ENCODE measurements around the gene SCYGR2. TPM values are rescaled to one million over a fixed set of nuclear protein-coding genes. Genes with fewer than 3 reads are reported as not detected.

Gene SCYGR2
- total and polyA plus RNA-seq, 2 donors (not counting 3 experiments of a cell fraction or from before 2014, with no cell fraction given), result not detected

DNA sequence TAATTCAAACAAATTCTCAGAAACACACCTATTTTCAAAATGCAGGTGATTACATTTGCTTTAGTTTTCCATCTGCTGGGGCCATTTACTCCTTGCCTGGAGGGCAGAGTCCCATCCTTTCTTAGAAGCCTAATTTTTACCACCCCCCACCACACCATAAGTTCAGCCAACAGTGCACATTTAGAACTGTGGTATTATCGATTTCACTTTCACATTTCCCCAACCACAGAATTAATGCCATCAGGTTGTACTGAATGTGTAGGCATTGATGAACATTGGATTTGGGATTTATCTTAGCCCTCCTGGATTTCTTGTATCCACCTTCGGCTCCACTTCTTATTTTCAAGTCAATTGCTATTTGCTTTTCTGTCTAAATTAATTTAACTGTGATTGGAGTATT, 11.4 kb downstream of the SCYGR2 start:
- Histone ChIP-seq H3K4me3 (replicated peaks in 1 of 3; ENCODE audit: insufficient read depth in 1 of 3, low read depth in 1 of 3, low read length in 3 of 3) (no peak overlapping the region), H3K36me3 (ENCODE audit: control insufficient read depth in 2 of 2, extremely low read depth in 1 of 2, insufficient read depth in 2 of 2, low read length in 2 of 2) (no peaks in the 10 kb centered on the region), H3K9me1 (replicated peaks; ENCODE audit: control insufficient read depth, extremely low read depth, insufficient read depth, low read length) (no peaks in the 10 kb centered on the region), H3K27ac (ENCODE audit: insufficient read depth, low read depth, low read length) (no peak overlapping the region), H3K79me2 (ENCODE audit: control insufficient read depth, insufficient read depth, low read length) (no peaks in the 10 kb centered on the region), H3K27me3 (ENCODE audit: control insufficient read depth in 2 of 2, insufficient read depth in 2 of 2, low read length in 2 of 2) (no peaks in the 10 kb centered on the region), H2AFZ (ENCODE audit: low read depth, low read length) (no peak overlapping the region), H3K4me2 (ENCODE audit: insufficient read depth, low read length) (no peak overlapping the region), H3K9ac (replicated peaks; ENCODE audit: extremely low read depth, insufficient read depth, low read length) (no peak overlapping the region), H3K4me1 (ENCODE audit: control insufficient read depth, extremely low read depth, insufficient read depth, low read length) (no peaks in the 10 kb centered on the region), H4K20me1 (replicated peaks; ENCODE audit: control insufficient read depth, extremely low read depth, insufficient read depth, low read length) (no peaks in the 10 kb centered on the region), H3K9me3 (replicated peaks; ENCODE audit: control insufficient read depth, insufficient read depth, low read length) (no peaks in the 10 kb centered on the region)
- ChIA-PET CTCF (interaction anchor here (1.4 kb wide), 1 partner anchor 10 kb away, joined by 3 read pairs; no protein-coding TSS in a partner anchor), POLR2A (no interaction called here)
- TF ChIP-seq GATA2 (IDR thresholded peaks at IDR 0.05; ENCODE audit: insufficient read depth, insufficient read length, low read depth, low read length) (no peak), POLR2A (IDR thresholded peaks at IDR 0.05; ENCODE audit: low read depth, low read length) (no peak)
- no peak for FAIRE-seq
- no peak for DNase-seq (ENCODE audit: low read depth, low spot score)
- no TSS peak for BruUV-seq (replicated peaks)
- intact Hi-C loops (cut with micrococcal nuclease), result no loop called here
- dilution Hi-C loops (cut with MboI; ENCODE audit: extremely low pct_ligation_motif_present, low sequenced_read_pairs), result no loop called here

GRCh38 chr2:227612546-227613271, 14.0 kb downstream of the SCYGR2 start:
- BruUV-seq (replicated peaks), result no TSS peak
- intact Hi-C loops (cut with micrococcal nuclease), result no loop called here

More at GRCh38 chr2:227612546-227613271, 14.0 kb downstream of the SCYGR2 start:
- Histone ChIP-seq H2AFZ (ENCODE audit: low read depth, low read length) (no peak overlapping the region), H3K79me2 (ENCODE audit: control insufficient read depth, insufficient read depth, low read length) (no peaks in the 10 kb centered on the region), H3K9me1 (replicated peaks; ENCODE audit: control insufficient read depth, extremely low read depth, insufficient read depth, low read length) (no peaks in the 10 kb centered on the region), H3K4me3 (replicated peaks in 1 of 3; ENCODE audit: insufficient read depth in 1 of 3, low read depth in 1 of 3, low read length in 3 of 3) (no peak overlapping the region), H4K20me1 (replicated peaks; ENCODE audit: control insufficient read depth, extremely low read depth, insufficient read depth, low read length) (no peaks in the 10 kb centered on the region), H3K9ac (replicated peaks; ENCODE audit: extremely low read depth, insufficient read depth, low read length) (no peak overlapping the region), H3K4me2 (ENCODE audit: insufficient read depth, low read length) (no peak overlapping the region), H3K27me3 (ENCODE audit: control insufficient read depth in 2 of 2, insufficient read depth in 2 of 2, low read length in 2 of 2) (no peaks in the 10 kb centered on the region), H3K27ac (ENCODE audit: insufficient read depth, low read depth, low read length) (no peak overlapping the region), H3K4me1 (ENCODE audit: control insufficient read depth, extremely low read depth, insufficient read depth, low read length) (no peaks in the 10 kb centered on the region), H3K36me3 (ENCODE audit: control insufficient read depth in 2 of 2, extremely low read depth in 1 of 2, insufficient read depth in 2 of 2, low read length in 2 of 2) (no peaks in the 10 kb centered on the region), H3K9me3 (replicated peaks; ENCODE audit: control insufficient read depth, insufficient read depth, low read length) (no peaks in the 10 kb centered on the region)
- DNase-seq (ENCODE audit: low read depth, low spot score) (no peak), FAIRE-seq (no peak)
- TF ChIP-seq EZH2 (IDR thresholded peaks at IDR 0.05; ENCODE audit: borderline replicate concordance, low read depth, low read length, severe bottlenecking) (no peak), GATA2 (IDR thresholded peaks at IDR 0.05; ENCODE audit: insufficient read depth, insufficient read length, low read depth, low read length) (no peak), MYC (IDR thresholded peaks at IDR 0.05; ENCODE audit: low read depth, low read length) (no peak), FOS (IDR thresholded peaks at IDR 0.05; ENCODE audit: borderline replicate concordance, insufficient read depth, low read length) (no peak), POLR2A (IDR thresholded peaks at IDR 0.05; ENCODE audit: low read depth, low read length) (no peak), POLR2AphosphoS5 (IDR thresholded peaks at IDR 0.05; ENCODE audit: insufficient read depth, low read depth, low read length) (no peak), JUN (IDR thresholded peaks at IDR 0.05; ENCODE audit: borderline replicate concordance, insufficient read depth, insufficient read length, low read depth) (no peak)
- TF ChIP-seq, protein P1, sequence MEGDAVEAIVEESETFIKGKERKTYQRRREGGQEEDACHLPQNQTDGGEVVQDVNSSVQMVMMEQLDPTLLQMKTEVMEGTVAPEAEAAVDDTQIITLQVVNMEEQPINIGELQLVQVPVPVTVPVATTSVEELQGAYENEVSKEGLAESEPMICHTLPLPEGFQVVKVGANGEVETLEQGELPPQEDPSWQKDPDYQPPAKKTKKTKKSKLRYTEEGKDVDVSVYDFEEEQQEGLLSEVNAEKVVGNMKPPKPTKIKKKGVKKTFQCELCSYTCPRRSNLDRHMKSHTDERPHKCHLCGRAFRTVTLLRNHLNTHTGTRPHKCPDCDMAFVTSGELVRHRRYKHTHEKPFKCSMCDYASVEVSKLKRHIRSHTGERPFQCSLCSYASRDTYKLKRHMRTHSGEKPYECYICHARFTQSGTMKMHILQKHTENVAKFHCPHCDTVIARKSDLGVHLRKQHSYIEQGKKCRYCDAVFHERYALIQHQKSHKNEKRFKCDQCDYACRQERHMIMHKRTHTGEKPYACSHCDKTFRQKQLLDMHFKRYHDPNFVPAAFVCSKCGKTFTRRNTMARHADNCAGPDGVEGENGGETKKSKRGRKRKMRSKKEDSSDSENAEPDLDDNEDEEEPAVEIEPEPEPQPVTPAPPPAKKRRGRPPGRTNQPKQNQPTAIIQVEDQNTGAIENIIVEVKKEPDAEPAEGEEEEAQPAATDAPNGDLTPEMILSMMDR (IDR thresholded peaks at IDR 0.05; ENCODE audit: extremely low read depth in 1 of 2, insufficient read depth in 1 of 2, low read depth in 1 of 2, low read length in 2 of 2), result no peak
- TF ChIP-seq, protein P2, sequence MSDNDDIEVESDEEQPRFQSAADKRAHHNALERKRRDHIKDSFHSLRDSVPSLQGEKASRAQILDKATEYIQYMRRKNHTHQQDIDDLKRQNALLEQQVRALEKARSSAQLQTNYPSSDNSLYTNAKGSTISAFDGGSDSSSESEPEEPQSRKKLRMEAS (IDR thresholded peaks at IDR 0.05; ENCODE audit: insufficient read depth, insufficient read length), result no peak
- dilution Hi-C loops (cut with MboI; ENCODE audit: extremely low pct_ligation_motif_present, low sequenced_read_pairs), result no loop called here
- POLR2A ChIA-PET, result no interaction called here
- CTCF ChIA-PET, result no interaction called here
